Measurements from ENCODE around the gene PJA1.

The PJA1 gene

DNA sequence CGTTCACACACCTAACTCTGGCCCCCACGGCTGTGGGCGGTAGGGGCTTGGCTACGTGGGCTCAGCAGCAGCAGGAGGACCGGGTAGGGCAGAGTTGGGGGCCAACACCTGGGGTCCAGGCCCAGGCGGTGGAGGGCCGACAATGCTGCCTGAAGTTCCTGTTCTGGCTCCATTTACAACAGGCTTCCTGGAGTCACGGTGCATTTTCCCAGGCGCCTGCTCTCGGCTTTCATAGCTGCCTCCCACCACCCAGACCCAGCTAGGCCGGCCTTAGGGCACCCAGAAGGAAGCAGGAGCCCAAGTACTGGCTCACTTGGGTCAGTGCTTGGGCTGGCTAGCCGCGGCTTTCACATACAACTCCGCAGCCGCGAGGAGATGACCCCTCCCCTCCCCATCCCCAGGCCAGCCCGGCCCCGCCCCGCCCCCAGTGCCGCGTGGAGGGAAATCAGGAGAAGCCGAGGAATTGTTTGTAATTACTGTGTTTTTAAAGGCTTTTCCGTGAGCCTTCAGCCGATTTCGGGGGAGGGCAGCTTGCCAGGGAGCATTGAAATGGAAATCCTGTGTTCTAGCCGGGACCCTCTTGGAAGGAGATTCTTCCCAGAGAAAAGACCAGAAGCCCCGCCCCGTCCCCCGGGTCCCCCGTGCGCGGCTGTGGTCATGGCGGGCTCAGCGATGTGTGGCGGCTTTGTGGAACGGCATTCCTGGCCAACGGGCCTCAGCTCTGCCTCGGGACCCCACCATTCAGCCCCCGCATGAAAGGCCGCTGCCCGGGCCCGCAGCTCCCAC, 28.5 kb downstream of the PJA1 start:
- TF ChIP-seq CTCF (IDR thresholded peaks at IDR 0.05; ENCODE audit: extremely low read depth, missing control alignments) = no peak
- no peak for DNase-seq (ENCODE audit: low spot score)

DNA sequence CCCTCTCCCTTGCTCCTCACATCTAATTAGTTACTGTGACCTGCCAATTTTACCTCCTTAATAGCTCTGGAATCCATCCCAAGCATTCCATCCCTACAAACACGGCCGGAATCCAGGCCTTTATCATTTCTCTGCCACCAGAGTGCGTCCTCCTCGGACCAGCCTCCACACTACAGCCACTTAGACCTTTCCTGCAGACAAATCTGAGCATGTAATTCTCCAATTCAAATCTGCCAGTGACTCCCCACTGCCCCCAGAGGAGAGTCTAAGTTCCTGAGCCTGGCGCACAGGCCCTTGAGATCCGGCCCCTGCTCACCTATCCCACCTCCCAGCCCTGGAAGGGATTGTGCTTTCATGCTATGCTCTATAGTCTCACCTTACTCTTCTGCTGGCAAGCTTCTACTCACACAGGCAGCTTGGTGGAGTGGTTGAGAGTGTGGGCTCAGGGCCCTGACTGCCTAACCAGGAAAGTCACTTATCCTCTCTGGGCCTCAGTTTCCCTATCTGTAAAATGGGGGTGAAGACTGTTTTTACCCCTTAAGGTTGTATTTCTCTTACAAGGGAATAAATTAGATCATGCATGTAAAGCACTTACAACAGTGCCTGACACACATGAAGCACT, 31.2 kb downstream of the PJA1 start:
- no peak for TF ChIP-seq CTCF (IDR thresholded peaks at IDR 0.05; ENCODE audit: extremely low read depth, missing control alignments)

DNA sequence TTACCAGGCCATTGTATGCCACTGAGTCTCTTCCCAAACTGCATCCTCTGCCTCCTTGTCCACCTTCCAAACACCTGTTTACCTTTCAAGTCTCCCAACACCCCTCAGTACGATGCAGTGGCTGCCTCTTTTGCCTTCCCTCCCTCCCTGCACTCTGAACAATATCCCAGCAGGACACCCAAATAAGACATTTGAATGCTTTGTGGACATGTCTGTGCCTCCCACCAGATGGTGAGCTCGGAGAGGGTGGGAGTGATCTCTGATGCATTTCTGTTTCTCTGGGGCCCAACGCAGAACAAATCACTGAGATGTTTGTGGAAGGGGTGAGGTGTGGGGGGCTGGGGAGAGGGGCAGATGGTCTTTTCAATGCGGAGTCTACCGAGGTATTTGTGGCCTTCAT, 33.4 kb downstream of the PJA1 start:
- TF ChIP-seq CTCF (IDR thresholded peaks at IDR 0.05; ENCODE audit: extremely low read depth, missing control alignments) = no peak

More for the DNA sequence above, 31.2 kb downstream of the PJA1 start:
- DNase-seq (ENCODE audit: low spot score) = no peak

GRCh38 chrX:69130439-69130838, 34.8 kb downstream of the PJA1 start:
- TF ChIP-seq CTCF (IDR thresholded peaks at IDR 0.05; ENCODE audit: extremely low read depth, missing control alignments) = no peak
- no peak for DNase-seq (ENCODE audit: low spot score)

More for the DNA sequence above, 33.4 kb downstream of the PJA1 start:
- no peak for DNase-seq (ENCODE audit: low spot score)

- DNase-seq (ENCODE audit: low spot score) = no peak
- no peak for TF ChIP-seq CTCF (IDR thresholded peaks at IDR 0.05; ENCODE audit: extremely low read depth, missing control alignments)
Observed at GRCh38 chrX:69128588-69128987, 36.7 kb downstream of the PJA1 start.

DNA sequence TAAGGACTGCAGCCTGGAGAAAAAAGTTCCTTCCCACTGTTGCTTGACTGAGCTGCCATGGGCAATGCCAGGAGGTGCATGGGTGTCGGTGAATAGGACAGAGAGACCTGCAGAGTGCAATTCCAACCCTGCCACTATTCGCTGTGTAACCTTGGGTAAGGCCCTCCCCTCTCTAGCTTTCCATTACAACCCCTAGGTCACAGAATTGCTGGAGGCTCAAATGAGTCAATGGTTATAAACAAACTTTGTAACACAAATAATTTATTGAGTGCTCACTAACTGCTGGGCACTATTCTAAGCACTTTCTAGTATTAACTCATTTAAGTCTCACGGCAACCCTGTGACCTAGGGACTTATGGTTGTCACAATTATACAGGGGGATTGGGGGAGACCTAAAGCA, 37.8 kb downstream of the PJA1 start:
- no peak for DNase-seq (ENCODE audit: low spot score)
- no peak for TF ChIP-seq CTCF (IDR thresholded peaks at IDR 0.05; ENCODE audit: extremely low read depth, missing control alignments)

- TF ChIP-seq CTCF (IDR thresholded peaks at IDR 0.05; ENCODE audit: extremely low read depth, missing control alignments) = no peak
- no peak for DNase-seq (ENCODE audit: low spot score)
Observed at GRCh38 chrX:69126642-69127041, 38.6 kb downstream of the PJA1 start.
